ENCODE data around the gene C12orf76.

Gene C12orf76

GRCh38 chr12:109999649-109999971 is 48.7 kb downstream of the C12orf76 start:
- no peak for TF ChIP-seq CTCF (IDR thresholded peaks at IDR 0.05; ENCODE audit: extremely low read depth, missing control alignments)
- no peak for DNase-seq (ENCODE audit: low spot score)

GRCh38 chr12:109998904-109999648 is 49.2 kb downstream of the C12orf76 start, which contains the start of gene ANKRD13A:
Gene ANKRD13A (plus strand): TSS chr12:109999430. CDS start chr12:109999689, 259 bp downstream.
- DNase-seq (ENCODE audit: low spot score): peak; percentile 92
- no peak for TF ChIP-seq CTCF (IDR thresholded peaks at IDR 0.05; ENCODE audit: extremely low read depth, missing control alignments)

- DNase-seq (ENCODE audit: low spot score): no peak
These were observed 50.0 kb downstream of the C12orf76 start for GRCh38 chr12:109998241-109998903.

GRCh38 chr12:109997393-109997792 is 50.9 kb downstream of the C12orf76 start:
- DNase-seq (ENCODE audit: low spot score): no peak
- no peak for TF ChIP-seq CTCF (IDR thresholded peaks at IDR 0.05; ENCODE audit: extremely low read depth, missing control alignments)

More at GRCh38 chr12:109998241-109998903, 50.0 kb downstream of the C12orf76 start:
- no peak for TF ChIP-seq CTCF (IDR thresholded peaks at IDR 0.05; ENCODE audit: extremely low read depth, missing control alignments)

GRCh38 chr12:109996483-109996853 is 51.9 kb downstream of the C12orf76 start:
- no peak for DNase-seq (ENCODE audit: low spot score)
- no peak for TF ChIP-seq CTCF (IDR thresholded peaks at IDR 0.05; ENCODE audit: extremely low read depth, missing control alignments)

- DNase-seq (ENCODE audit: low spot score): peak; percentile 96
- no peak for TF ChIP-seq CTCF (IDR thresholded peaks at IDR 0.05; ENCODE audit: extremely low read depth, missing control alignments)
These were observed 52.4 kb downstream of the C12orf76 start, which contains the start of gene GIT2 for GRCh38 chr12:109995686-109996482. Gene GIT2 (minus strand): TSS chr12:109996368. CDS start chr12:109996224, 144 bp downstream.

- DNase-seq (ENCODE audit: low spot score): no peak
- no peak for TF ChIP-seq CTCF (IDR thresholded peaks at IDR 0.05; ENCODE audit: extremely low read depth, missing control alignments)
These were observed 53.0 kb downstream of the C12orf76 start for GRCh38 chr12:109995361-109995685.

Measured in GM20000 (cell line).